GM23338 (cell line): ENCODE data around the gene NR2C2AP. TPM values are rescaled to one million over a fixed set of nuclear protein-coding genes. Genes with fewer than 3 reads are reported as not detected.

ENCODE experiments used
- ATAC-seq: fragments of 200-7000 bp; cut with Tn5 transposase; 3 replicates; pipeline ENCODE4 v1.9.1; 2020
- DNase-seq: peaks from one replicate; pipeline ENCODE4 v3.0.0-alpha.2; 2015; ENCODE audit warnings: low spot score
- H2AFZ ChIP-seq: fragments of 200-600 bp; sonication (generic); 2 replicates; pipeline ENCODE4 v1.8.0; 2016; ENCODE audit warnings: antibody characterized with exemption, mild to moderate bottlenecking, moderate library complexity
- H3F3A ChIP-seq: fragments of 200-600 bp; sonication (generic); replicated peaks from 2 replicates; pipeline ENCODE4 v1.8.0; 2017; ENCODE audit warnings: antibody characterized with exemption, mixed run types, low read depth
- H3K27ac ChIP-seq: fragments of 200-600 bp; sonication (generic); 2 replicates; pipeline ENCODE4 v1.6.1; 2016; ENCODE audit warnings: low read depth
- H3K27me3 ChIP-seq: fragments of 200-600 bp; sonication (generic); 2 replicates; pipeline ENCODE4 v1.8.0; 2016; ENCODE audit warnings: mild to moderate bottlenecking, mixed run types, moderate library complexity; ENCODE audit not compliant: insufficient read depth
- H3K36me3 ChIP-seq: fragments of 200-600 bp; sonication (generic); 2 replicates; pipeline ENCODE4 v1.8.0; 2016; ENCODE audit warnings: mild to moderate bottlenecking; ENCODE audit not compliant: insufficient read depth
- H3K4me1 ChIP-seq: fragments of 200-600 bp; sonication (generic); 2 replicates; pipeline ENCODE4 v1.8.0; 2016; ENCODE audit warnings: mild to moderate bottlenecking, moderate library complexity; ENCODE audit not compliant: insufficient read depth
- H3K4me2 ChIP-seq: fragments of 200-600 bp; sonication (generic); 2 replicates; pipeline ENCODE4 v1.7.1; 2017; ENCODE audit warnings: mixed run types
- H3K4me3 ChIP-seq: fragments of 200-600 bp; sonication (generic); 2 replicates; pipeline ENCODE4 v1.6.1; 2016; ENCODE audit warnings: mixed run types
- H3K79me2 ChIP-seq: fragments of 200-600 bp; sonication (generic); replicated peaks from 2 replicates; pipeline ENCODE4 v1.8.0; 2017; ENCODE audit warnings: mild to moderate bottlenecking; ENCODE audit not compliant: insufficient read depth
- H3K9me2 ChIP-seq: fragments of 200-600 bp; sonication (generic); 2 replicates; pipeline ENCODE4 v1.8.0; 2017; ENCODE audit not compliant: insufficient read depth
- H4K20me1 ChIP-seq: fragments of 200-600 bp; sonication (generic); replicated peaks from 2 replicates; pipeline ENCODE4 v1.8.0; 2017; ENCODE audit warnings: mild to moderate bottlenecking; ENCODE audit not compliant: insufficient read depth
- H3K27ac Mint-ChIP-seq: 2 replicates; pipeline ENCODE4 v1.8.0; 2020; ENCODE audit warnings: inconsistent platforms, mild to moderate bottlenecking, moderate library complexity, mixed read lengths
- H3K27me3 Mint-ChIP-seq: 3 replicates; pipeline ENCODE4 v1.8.0; 2022; ENCODE audit warnings: low read depth, mild to moderate bottlenecking, moderate library complexity, mixed read lengths, inconsistent platforms; ENCODE audit not compliant: insufficient read depth, poor library complexity
- H3K36me3 Mint-ChIP-seq: 3 replicates; pipeline ENCODE4 v1.8.0; 2021; ENCODE audit warnings: low read depth, mild to moderate bottlenecking, inconsistent platforms, moderate library complexity, mixed read lengths
- H3K4me1 Mint-ChIP-seq: 3 replicates; pipeline ENCODE4 v1.8.0; 2020; ENCODE audit warnings: mild to moderate bottlenecking, inconsistent platforms, mixed read lengths
- H3K4me3 Mint-ChIP-seq: 3 replicates; pipeline ENCODE4 v1.8.0; 2021; ENCODE audit warnings: moderate library complexity, mild to moderate bottlenecking, inconsistent platforms, mixed read lengths
- H3K9me3 Mint-ChIP-seq: 3 replicates; pipeline ENCODE4 v1.8.0; 2020; ENCODE audit warnings: moderate library complexity, mild to moderate bottlenecking, inconsistent platforms, mixed read lengths
- CREB1 ChIP-seq: fragments of 250-450 bp; sonication (Bioruptor Pico); IDR thresholded peaks from 2 replicates; pipeline ENCODE4 v1.5.0; 2020; ENCODE audit warnings: low read depth, mild to moderate bottlenecking, moderate library complexity
- EZH2 ChIP-seq: fragments of 200-600 bp; sonication (generic); IDR thresholded peaks from one replicate; pipeline ENCODE4 v1.8.0; 2017; ENCODE audit warnings: antibody characterized with exemption, mild to moderate bottlenecking, low read depth; ENCODE audit not compliant: unreplicated experiment
- EZH2phosphoT487 ChIP-seq: fragments of 200-600 bp; sonication (generic); IDR thresholded peaks from one replicate; pipeline ENCODE4 v1.8.1; 2018; ENCODE audit warnings: antibody characterized with exemption; ENCODE audit not compliant: unreplicated experiment
- JUNB ChIP-seq: IDR thresholded peaks from one replicate; pipeline ENCODE4 v1.6.1; 2016; ENCODE audit warnings: antibody characterized with exemption; ENCODE audit not compliant: unreplicated experiment
- NANOG ChIP-seq: IDR thresholded peaks from 2 replicates; pipeline ENCODE4 v1.6.1; 2016; ENCODE audit warnings: antibody characterized with exemption, borderline replicate concordance
- POLR2AphosphoS5 ChIP-seq: IDR thresholded peaks from 2 replicates; pipeline ENCODE4 v1.6.1; 2016; ENCODE audit warnings: antibody characterized with exemption, low read depth
- ZNF331 ChIP-seq: fragments of 250-450 bp; sonication (Bioruptor Pico); IDR thresholded peaks from 2 replicates; pipeline ENCODE4 v1.5.0; 2020; ENCODE audit warnings: low read depth, mild to moderate bottlenecking, moderate library complexity
- polyA plus RNA-seq: library from polyadenylated mRNA; unstranded; fragments of >200 nt; fragmentation: Nextera tagmentation; extraction: Ambion mirVana; gene quantifications from 2 replicates; pipeline ENCODE4 v1.2.1, GENCODE V29; 2016
- total RNA-seq: library from RNA; depleted of rRNA; stranded (reverse); fragments of >200 nt; shearing (Covaris generic); gene quantifications from 2 replicates; pipeline ENCODE4 v1.2.3, GENCODE V29; 2014
- TF ChIP-seq, protein P1 (sequence below): fragments of 250-450 bp; sonication (Bioruptor Pico); IDR thresholded peaks from 2 replicates; pipeline ENCODE4 v1.5.0; 2020; ENCODE audit warnings: mild to moderate bottlenecking, moderate library complexity
- TF ChIP-seq, protein P2 (sequence below), 2 experiments: fragments of 200-600 bp in 1 of 2; sonication (generic) in 1 of 2; conservative IDR thresholded peaks; 2 replicates each; pipeline versions ENCODE4 v1.5.1 to v1.6.1; 2016 to 2017; ENCODE audit warnings: antibody characterized with exemption in 2 of 2, low read depth in 2 of 2, mild to moderate bottlenecking in 2 of 2, moderate library complexity in 1 of 2

The NR2C2AP gene
- total and polyA plus RNA-seq, 2 experiments from 2014 or later: 14.4 to 25.7 TPM

DNA sequence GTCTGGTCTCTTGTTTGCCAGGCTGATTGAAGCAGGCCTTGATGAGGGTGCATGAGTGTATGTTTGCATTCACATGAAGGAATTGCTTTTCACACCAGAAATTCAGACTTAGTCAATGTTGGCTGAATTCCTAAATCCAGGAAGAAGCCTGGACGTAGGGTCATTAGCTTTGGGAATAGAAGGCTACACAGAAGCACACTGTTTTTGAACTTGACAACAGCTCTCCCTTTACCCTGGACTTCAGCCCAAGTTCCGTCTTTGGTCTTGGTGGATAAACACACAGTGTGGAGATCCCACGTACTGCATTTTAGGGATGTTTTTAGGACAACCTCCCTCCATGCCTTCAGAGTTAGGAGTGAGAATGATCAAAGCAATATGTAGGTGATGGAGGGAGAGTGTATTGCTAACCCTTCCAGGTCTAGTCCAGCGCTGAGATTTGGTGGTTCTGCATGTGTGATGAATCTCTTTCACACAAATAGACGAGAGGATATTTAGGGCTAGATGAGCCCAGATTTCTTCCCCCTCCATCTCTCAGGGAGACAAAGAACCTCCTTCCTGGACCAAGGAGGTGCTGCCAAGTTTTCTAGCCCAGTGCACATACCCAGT is 47.1 kb upstream of the NR2C2AP start (continued):
- TF ChIP-seq, protein P1, sequence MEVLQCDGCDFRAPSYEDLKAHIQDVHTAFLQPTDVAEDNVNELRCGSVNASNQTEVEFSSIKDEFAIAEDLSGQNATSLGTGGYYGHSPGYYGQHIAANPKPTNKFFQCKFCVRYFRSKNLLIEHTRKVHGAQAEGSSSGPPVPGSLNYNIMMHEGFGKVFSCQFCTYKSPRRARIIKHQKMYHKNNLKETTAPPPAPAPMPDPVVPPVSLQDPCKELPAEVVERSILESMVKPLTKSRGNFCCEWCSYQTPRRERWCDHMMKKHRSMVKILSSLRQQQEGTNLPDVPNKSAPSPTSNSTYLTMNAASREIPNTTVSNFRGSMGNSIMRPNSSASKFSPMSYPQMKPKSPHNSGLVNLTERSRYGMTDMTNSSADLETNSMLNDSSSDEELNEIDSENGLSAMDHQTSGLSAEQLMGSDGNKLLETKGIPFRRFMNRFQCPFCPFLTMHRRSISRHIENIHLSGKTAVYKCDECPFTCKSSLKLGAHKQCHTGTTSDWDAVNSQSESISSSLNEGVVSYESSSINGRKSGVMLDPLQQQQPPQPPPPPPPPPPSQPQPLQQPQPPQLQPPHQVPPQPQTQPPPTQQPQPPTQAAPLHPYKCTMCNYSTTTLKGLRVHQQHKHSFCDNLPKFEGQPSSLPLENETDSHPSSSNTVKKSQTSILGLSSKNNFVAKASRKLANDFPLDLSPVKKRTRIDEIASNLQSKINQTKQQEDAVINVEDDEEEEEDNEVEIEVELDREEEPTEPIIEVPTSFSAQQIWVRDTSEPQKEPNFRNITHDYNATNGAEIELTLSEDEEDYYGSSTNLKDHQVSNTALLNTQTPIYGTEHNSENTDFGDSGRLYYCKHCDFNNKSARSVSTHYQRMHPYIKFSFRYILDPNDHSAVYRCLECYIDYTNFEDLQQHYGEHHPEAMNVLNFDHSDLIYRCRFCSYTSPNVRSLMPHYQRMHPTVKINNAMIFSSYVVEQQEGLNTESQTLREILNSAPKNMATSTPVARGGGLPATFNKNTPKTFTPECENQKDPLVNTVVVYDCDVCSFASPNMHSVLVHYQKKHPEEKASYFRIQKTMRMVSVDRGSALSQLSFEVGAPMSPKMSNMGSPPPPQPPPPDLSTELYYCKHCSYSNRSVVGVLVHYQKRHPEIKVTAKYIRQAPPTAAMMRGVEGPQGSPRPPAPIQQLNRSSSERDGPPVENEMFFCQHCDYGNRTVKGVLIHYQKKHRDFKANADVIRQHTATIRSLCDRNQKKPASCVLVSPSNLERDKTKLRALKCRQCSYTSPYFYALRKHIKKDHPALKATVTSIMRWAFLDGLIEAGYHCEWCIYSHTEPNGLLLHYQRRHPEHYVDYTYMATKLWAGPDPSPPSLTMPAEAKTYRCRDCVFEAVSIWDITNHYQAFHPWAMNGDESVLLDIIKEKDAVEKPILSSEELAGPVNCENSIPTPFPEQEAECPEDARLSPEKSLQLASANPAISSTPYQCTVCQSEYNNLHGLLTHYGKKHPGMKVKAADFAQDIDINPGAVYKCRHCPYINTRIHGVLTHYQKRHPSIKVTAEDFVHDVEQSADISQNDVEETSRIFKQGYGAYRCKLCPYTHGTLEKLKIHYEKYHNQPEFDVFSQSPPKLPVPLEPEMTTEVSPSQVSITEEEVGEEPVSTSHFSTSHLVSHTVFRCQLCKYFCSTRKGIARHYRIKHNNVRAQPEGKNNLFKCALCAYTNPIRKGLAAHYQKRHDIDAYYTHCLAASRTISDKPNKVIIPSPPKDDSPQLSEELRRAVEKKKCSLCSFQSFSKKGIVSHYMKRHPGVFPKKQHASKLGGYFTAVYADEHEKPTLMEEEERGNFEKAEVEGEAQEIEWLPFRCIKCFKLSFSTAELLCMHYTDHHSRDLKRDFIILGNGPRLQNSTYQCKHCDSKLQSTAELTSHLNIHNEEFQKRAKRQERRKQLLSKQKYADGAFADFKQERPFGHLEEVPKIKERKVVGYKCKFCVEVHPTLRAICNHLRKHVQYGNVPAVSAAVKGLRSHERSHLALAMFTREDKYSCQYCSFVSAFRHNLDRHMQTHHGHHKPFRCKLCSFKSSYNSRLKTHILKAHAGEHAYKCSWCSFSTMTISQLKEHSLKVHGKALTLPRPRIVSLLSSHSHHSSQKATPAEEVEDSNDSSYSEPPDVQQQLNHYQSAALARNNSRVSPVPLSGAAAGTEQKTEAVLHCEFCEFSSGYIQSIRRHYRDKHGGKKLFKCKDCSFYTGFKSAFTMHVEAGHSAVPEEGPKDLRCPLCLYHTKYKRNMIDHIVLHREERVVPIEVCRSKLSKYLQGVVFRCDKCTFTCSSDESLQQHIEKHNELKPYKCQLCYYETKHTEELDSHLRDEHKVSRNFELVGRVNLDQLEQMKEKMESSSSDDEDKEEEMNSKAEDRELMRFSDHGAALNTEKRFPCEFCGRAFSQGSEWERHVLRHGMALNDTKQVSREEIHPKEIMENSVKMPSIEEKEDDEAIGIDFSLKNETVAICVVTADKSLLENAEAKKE (CRISPR knock-in tag): no peak
- TF ChIP-seq POLR2AphosphoS5: no peak
- TF ChIP-seq NANOG: no peak
- TF ChIP-seq EZH2: no peak
- TF ChIP-seq ZNF331 (CRISPR knock-in tag): no peak
- no peak for TF ChIP-seq CREB1 (CRISPR knock-in tag)
- no peak for TF ChIP-seq JUNB

DNA sequence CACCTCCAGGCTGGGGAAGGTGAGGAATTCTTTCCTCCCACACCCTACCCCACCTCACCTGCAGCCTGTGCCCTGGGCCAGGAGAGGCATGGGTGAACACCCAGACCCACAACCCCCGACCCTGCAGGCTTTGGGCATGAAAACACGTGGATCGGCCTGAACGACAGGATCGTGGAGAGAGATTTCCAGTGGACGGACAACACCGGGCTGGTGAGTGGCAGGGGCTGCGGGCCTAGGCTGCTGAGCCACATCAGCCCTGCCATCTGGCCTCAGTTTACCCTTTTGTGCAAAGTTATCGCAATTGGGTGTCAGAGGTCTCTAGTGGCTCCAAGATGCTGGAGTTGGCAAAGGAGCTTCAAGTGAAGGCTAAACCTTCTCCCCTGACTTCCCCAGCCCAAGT is 37.3 kb upstream of the NR2C2AP start:
- Histone ChIP-seq H3K9me2 (peaks cover 4% of the 10 kb centered on the region; the same call in 1 of the 2 replicates), H3K27ac (no peak overlapping the region), H3K27me3 (no peaks in the 10 kb centered on the region), H3K4me1 (no peaks in the 10 kb centered on the region), H3K4me2 (no peak overlapping the region), H4K20me1 (no peaks in the 10 kb centered on the region), H3F3A (no peaks in the 10 kb centered on the region), H3K36me3 (no peaks in the 10 kb centered on the region), H3K4me3 (no peak overlapping the region), H2AFZ (no peak overlapping the region), H3K79me2 (no peaks in the 10 kb centered on the region)
- Mint-ChIP-seq H3K9me3 (peaks cover 14% of the 10 kb centered on the region), H3K4me3 (no peak overlapping the region), H3K27me3 (peaks cover 7% of the 10 kb centered on the region), H3K27ac (no peak overlapping the region), H3K36me3 (peaks cover 9% of the 10 kb centered on the region; the same call in 2 of the 3 replicates), H3K4me1 (no peaks in the 10 kb centered on the region)
- DNase-seq (no peak), ATAC-seq (no peak)
- TF ChIP-seq, protein P2, sequence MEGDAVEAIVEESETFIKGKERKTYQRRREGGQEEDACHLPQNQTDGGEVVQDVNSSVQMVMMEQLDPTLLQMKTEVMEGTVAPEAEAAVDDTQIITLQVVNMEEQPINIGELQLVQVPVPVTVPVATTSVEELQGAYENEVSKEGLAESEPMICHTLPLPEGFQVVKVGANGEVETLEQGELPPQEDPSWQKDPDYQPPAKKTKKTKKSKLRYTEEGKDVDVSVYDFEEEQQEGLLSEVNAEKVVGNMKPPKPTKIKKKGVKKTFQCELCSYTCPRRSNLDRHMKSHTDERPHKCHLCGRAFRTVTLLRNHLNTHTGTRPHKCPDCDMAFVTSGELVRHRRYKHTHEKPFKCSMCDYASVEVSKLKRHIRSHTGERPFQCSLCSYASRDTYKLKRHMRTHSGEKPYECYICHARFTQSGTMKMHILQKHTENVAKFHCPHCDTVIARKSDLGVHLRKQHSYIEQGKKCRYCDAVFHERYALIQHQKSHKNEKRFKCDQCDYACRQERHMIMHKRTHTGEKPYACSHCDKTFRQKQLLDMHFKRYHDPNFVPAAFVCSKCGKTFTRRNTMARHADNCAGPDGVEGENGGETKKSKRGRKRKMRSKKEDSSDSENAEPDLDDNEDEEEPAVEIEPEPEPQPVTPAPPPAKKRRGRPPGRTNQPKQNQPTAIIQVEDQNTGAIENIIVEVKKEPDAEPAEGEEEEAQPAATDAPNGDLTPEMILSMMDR (conservative IDR thresholded peaks at IDR 0.05; ENCODE audit: low read depth in 2 of 2): no peak
- no peak for TF ChIP-seq NANOG
- TF ChIP-seq POLR2AphosphoS5: no peak
- no peak for TF ChIP-seq EZH2phosphoT487
- no peak for TF ChIP-seq ZNF331 (CRISPR knock-in tag)
